Activated naive CD4-positive, alpha-beta T cell treated with anti-CD3 and anti-CD28 coated beads, Interleukin-2, amount 50 U/mL, for 24 hours (primary cell): Measurements from ENCODE around the gene CETP.
"Not testable (repeated sequence)": the region's sequence is repeated elsewhere in the genome, so short reads cannot be mapped to it uniquely, and the experiment has no call there.

Experiments
- H3K27ac Mint-ChIP-seq: one replicate; pipeline ENCODE4 v1.8.0; 2021; ENCODE audit warnings: mild to moderate bottlenecking, mixed read lengths
- H3K27me3 Mint-ChIP-seq: one replicate; pipeline ENCODE4 v1.8.0; 2021; ENCODE audit warnings: mixed read lengths
- H3K36me3 Mint-ChIP-seq: one replicate; pipeline ENCODE4 v1.8.0; 2021; ENCODE audit warnings: mixed read lengths
- H3K4me1 Mint-ChIP-seq: one replicate; pipeline ENCODE4 v1.8.0; 2021; ENCODE audit warnings: mixed read lengths
- H3K4me3 Mint-ChIP-seq: one replicate; pipeline ENCODE4 v1.8.0; 2021; ENCODE audit warnings: mild to moderate bottlenecking, mixed read lengths
- H3K9me3 Mint-ChIP-seq: one replicate; pipeline ENCODE4 v1.8.0; 2021; ENCODE audit warnings: mixed read lengths

Gene CETP

DNA sequence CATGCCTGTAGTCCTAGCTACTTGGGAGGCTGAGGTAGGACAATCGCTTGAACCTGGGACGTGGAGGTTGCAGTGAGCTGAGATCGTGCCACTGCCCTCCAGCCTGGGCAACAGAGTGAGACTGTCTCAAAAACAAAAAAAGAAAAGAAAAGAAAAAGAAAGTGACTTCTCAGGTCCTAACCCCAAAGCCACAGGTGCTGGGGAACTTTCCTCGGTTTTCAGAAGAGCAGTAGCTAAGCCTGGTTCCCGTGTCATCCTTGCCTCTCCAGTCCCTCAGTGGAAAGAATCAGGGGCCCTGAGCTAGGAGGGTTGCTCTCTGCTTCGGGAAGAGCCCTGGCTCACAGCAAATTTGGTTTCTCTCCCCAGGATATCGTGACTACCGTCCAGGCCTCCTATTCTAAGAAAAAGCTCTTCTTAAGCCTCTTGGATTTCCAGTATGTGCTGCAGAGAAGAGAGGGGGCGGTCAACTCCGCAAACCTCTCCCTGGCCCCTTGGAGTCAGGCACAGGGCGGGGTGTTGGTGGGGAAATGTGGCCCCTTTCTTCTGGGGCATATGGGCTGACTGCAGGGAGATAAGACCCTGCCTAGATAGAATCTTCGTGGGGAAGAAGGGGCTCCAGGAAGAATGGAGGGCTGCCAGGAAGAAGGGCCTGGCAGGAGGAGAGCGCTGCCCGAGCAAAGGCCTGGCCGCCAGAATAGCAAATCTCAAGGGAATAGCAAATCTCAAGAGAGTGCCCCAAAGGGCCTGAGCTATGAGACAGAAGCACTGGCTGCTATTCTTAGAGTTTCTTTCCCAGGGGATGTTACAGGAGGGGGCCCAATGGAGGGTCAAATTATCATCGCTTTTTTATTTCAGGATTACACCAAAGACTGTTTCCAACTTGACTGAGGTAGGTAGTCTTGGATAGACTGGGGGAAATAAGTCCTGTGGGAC is 19.3 kb downstream of the CETP start:
- no peaks in the 10 kb centered on the region for H3K9me3 Mint-ChIP-seq
- H3K27me3 Mint-ChIP-seq, result no peaks in the 10 kb centered on the region
- H3K27ac Mint-ChIP-seq, result peak overlapping the region; percentile 72
- peak overlapping the region; percentile 23 for H3K4me3 Mint-ChIP-seq
- H3K36me3 Mint-ChIP-seq, result peaks cover 16% of the 10 kb centered on the region
- H3K4me1 Mint-ChIP-seq, result peaks cover 51% of the 10 kb centered on the region

DNA sequence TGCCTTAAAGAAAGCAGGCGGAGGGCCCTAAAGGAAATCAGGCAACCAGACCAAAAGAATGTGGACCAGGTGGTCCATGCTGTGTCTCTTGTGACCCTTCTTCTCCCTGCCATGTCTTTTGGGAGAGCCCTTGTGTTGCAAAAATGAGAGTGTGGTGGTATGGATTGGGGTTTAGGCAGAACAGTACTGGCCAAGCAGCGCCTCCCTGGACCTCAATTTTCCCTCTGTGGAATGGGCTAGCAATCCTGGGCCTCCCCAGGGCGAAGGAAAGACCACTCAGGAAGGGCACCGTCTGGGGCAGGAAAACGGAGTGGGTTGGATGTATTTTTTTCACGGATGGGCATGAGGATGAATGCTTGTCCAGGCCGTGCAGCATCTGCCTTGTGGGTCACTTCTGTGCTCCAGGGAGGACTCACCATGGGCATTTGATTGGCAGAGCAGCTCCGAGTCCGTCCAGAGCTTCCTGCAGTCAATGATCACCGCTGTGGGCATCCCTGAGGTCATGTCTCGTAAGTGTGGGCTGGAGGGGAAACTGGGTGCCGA is 20.1 kb downstream of the CETP start:
- H3K4me3 Mint-ChIP-seq, result no peak overlapping the region
- peaks cover 51% of the 10 kb centered on the region for H3K4me1 Mint-ChIP-seq
- peak overlapping the region; percentile 72 for H3K27ac Mint-ChIP-seq
- peaks cover 16% of the 10 kb centered on the region for H3K36me3 Mint-ChIP-seq
- H3K27me3 Mint-ChIP-seq, result no peaks in the 10 kb centered on the region
- H3K9me3 Mint-ChIP-seq, result no peaks in the 10 kb centered on the region

DNA sequence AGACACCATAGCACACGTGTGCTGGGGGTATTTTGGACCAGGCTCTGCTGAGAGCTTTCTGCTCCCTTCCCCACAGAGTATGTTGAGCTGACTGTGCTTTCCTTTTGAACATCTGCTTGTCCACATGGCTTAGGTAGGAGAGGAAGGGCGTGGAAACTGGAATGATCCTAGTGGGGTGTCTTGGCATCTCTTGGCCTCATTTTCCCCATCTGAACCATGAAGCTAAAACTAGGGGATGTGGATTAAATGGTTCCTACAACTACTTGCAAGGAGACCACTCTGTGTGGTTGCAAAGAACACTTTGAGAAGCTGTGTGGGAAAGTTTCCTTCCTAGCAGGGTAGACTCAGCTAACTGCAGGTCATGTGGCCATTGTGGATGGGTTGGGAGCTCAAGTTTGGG is 20.9 kb downstream of the CETP start:
- Mint-ChIP-seq H3K9me3 (no peaks in the 10 kb centered on the region), H3K27ac (peak overlapping the region; percentile 93), H3K4me1 (peaks cover 60% of the 10 kb centered on the region), H3K4me3 (no peak overlapping the region), H3K27me3 (no peaks in the 10 kb centered on the region), H3K36me3 (peaks cover 16% of the 10 kb centered on the region)

DNA sequence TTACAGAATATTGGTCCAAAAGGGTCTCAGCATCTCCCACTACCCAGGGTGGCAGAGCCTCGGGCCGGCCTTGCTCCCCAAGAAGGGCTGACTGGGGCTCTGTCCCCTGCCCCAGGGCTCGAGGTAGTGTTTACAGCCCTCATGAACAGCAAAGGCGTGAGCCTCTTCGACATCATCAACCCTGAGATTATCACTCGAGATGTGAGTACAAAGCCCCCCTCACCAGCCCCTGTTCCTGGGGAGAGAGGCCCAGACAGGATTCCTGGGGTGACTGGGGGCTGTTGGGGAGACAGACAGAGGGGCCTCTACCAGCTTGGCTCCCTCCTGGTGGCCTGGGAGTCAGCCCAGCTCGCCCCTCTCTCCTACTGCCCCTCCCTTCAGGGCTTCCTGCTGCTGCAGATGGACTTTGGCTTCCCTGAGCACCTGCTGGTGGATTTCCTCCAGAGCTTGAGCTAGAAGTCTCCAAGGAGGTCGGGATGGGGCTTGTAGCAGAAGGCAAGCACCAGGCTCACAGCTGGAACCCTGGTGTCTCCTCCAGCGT is 21.5 kb downstream of the CETP start:
- H3K9me3 Mint-ChIP-seq, result no peaks in the 10 kb centered on the region
- H3K36me3 Mint-ChIP-seq, result peaks cover 21% of the 10 kb centered on the region
- H3K4me1 Mint-ChIP-seq, result peaks cover 66% of the 10 kb centered on the region
- H3K27me3 Mint-ChIP-seq, result no peaks in the 10 kb centered on the region
- no peak overlapping the region for H3K4me3 Mint-ChIP-seq
- peak overlapping the region; percentile 93 for H3K27ac Mint-ChIP-seq

DNA sequence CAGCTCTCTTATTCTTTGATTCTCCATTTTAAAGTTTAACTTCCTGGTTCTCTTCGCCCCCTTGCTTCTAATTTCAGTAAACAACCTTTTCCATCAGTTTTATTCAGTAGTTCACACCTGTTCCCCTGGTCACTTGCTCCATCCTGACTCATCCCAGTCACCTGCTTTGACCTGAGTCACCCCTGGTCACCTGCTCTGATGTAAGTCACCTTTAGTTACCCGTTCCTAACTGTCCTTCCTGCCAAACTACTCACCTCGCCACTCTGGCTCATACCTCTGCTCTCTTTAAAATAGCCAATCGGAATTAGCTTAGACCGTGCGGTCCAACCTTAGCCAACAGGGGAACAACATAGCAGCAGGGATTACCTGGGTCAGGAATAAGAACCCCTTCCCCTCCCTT is 22.9 kb downstream of the CETP start:
- H3K9me3 Mint-ChIP-seq, result no peaks in the 10 kb centered on the region
- H3K4me1 Mint-ChIP-seq, result peaks cover 68% of the 10 kb centered on the region
- H3K27me3 Mint-ChIP-seq, result no peaks in the 10 kb centered on the region
- peak overlapping the region; percentile 99 for H3K27ac Mint-ChIP-seq
- H3K36me3 Mint-ChIP-seq, result peaks cover 21% of the 10 kb centered on the region
- peak overlapping the region; percentile 66 for H3K4me3 Mint-ChIP-seq

DNA sequence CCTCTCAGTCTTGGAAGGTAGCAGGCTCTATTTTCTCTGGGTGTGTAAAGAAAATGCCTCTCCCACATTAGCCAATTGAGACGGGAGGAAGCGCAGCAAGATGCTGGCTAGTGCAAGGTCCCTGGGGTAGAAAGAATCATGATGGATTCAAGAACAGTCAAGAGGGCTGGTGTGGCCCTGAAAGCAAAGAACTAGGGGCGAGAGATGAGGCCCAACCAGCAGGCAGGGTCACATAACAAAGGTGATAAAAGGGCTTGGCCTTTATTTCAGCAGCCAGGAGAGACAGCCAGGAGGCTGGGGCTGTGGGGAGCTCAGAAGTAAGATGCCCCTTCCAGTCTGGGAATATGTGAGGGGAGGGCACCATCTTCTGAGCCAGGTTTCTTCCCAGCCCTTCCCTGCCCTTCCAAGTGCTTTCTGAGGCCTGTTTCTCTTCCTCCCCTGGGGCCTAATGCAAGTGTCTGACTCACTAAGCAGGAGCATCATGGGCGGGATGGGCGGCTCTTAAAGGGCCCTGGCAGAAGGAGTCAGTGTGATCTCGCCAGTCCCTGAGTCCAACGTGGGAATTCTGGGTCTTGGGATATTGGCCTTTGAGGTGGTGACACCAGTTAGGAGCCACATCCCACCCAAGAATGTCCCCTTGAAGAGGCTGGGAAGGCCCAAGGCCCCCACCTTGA is 23.7 kb downstream of the CETP start:
- peak overlapping the region; percentile 66 for H3K4me3 Mint-ChIP-seq
- peaks cover 21% of the 10 kb centered on the region for H3K36me3 Mint-ChIP-seq
- no peaks in the 10 kb centered on the region for H3K27me3 Mint-ChIP-seq
- no peaks in the 10 kb centered on the region for H3K9me3 Mint-ChIP-seq
- peaks cover 64% of the 10 kb centered on the region for H3K4me1 Mint-ChIP-seq
- peak overlapping the region; percentile 99 for H3K27ac Mint-ChIP-seq

DNA sequence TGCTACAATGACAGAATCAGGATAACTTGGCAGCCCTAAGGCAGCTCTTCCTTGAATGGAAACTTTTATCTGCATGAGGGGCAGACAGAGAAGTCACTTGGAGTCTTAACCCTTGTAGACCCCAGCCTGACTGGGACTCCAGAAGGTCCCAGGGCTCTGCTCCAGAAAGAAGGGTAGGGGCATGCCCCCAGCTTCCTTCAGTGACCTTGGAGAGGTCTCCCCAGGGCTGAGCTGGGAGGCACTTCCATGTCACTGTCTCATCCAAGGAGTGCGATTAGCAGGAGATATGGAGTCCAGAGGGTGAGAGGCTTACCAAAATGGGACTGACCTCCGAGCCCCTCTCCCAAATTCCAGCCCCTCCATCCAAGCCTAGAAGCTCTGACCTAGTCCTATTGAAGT is 24.2 kb downstream of the CETP start:
- Mint-ChIP-seq H3K9me3 (no peaks in the 10 kb centered on the region), H3K27me3 (no peaks in the 10 kb centered on the region), H3K27ac (peak overlapping the region; percentile 99), H3K36me3 (peaks cover 24% of the 10 kb centered on the region), H3K4me3 (peak overlapping the region; percentile 66), H3K4me1 (peaks cover 62% of the 10 kb centered on the region)

DNA sequence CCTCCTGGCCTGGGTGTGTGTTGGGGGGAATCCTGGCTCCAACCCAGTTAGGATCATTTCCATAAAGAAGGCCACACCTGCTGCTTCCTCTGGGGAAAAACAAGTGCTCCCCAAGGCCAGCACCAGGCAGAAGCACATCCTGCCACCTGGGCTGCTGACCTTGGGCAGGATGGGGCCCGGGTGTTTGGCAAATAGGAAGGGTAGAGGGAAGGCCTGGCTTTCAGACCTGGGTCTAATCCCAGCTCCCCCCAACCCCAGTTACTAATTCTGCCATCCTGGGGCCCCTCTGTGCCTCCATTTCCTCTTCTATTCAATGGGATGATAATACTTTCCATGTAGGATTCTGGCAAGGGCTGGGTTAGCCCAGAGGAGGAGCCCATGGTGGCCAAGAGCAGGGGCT is 24.6 kb downstream of the CETP start:
- no peaks in the 10 kb centered on the region for H3K27me3 Mint-ChIP-seq
- H3K4me3 Mint-ChIP-seq, result peak overlapping the region; percentile 93
- H3K4me1 Mint-ChIP-seq, result peaks cover 60% of the 10 kb centered on the region
- peak overlapping the region; percentile 99 for H3K27ac Mint-ChIP-seq
- H3K36me3 Mint-ChIP-seq, result peaks cover 25% of the 10 kb centered on the region
- no peaks in the 10 kb centered on the region for H3K9me3 Mint-ChIP-seq

DNA sequence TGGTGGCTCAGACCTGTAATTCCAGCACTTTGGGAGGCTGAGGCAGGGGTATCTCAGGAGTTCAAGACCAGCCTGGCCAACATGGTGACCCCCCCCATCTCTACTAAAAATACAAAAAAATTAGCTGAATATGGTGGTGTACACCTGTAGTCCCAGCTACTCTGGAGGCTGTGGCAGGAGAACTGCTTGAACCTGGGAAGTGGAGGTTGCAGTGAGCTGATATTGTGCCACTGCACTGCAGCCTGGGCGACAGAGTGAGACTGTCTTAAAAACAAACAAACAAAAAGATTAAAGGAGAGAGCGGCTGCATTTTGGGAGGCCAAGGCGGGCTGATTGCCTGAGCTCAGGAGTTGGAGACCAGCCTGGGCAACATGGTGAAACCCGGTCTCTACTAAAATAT is 25.2 kb downstream of the CETP start:
- peak overlapping the region; percentile 93 for H3K4me3 Mint-ChIP-seq
- peaks cover 61% of the 10 kb centered on the region for H3K4me1 Mint-ChIP-seq
- H3K27ac Mint-ChIP-seq, result peak overlapping the region; percentile 99
- H3K36me3 Mint-ChIP-seq, result peaks cover 29% of the 10 kb centered on the region
- not testable (repeated sequence) for H3K9me3 Mint-ChIP-seq, H3K27me3 Mint-ChIP-seq

DNA sequence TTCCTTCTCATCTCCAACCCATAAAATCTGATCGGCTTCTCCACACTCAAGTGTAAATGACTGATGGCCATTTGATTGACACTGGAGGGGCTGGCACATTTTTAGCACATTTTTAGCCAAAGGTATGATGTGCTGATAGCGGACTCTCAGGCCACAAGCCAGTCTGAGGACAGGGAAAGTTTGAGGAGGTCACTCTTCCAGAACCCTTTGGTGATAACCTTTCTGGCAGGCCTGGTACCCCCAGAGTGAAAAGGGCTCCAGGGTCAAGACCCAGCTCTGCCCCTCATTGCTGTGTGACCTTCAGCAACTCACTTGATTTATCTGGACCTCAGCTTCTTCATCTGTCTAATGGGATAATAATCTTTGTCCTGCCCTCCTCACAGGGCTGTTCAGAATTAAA is 25.9 kb downstream of the CETP start:
- peak overlapping the region; percentile 93 for H3K4me3 Mint-ChIP-seq
- peak overlapping the region; percentile 99 for H3K27ac Mint-ChIP-seq
- no peaks in the 10 kb centered on the region for H3K9me3 Mint-ChIP-seq
- no peaks in the 10 kb centered on the region for H3K27me3 Mint-ChIP-seq
- H3K4me1 Mint-ChIP-seq, result peaks cover 58% of the 10 kb centered on the region
- peaks cover 29% of the 10 kb centered on the region for H3K36me3 Mint-ChIP-seq

DNA sequence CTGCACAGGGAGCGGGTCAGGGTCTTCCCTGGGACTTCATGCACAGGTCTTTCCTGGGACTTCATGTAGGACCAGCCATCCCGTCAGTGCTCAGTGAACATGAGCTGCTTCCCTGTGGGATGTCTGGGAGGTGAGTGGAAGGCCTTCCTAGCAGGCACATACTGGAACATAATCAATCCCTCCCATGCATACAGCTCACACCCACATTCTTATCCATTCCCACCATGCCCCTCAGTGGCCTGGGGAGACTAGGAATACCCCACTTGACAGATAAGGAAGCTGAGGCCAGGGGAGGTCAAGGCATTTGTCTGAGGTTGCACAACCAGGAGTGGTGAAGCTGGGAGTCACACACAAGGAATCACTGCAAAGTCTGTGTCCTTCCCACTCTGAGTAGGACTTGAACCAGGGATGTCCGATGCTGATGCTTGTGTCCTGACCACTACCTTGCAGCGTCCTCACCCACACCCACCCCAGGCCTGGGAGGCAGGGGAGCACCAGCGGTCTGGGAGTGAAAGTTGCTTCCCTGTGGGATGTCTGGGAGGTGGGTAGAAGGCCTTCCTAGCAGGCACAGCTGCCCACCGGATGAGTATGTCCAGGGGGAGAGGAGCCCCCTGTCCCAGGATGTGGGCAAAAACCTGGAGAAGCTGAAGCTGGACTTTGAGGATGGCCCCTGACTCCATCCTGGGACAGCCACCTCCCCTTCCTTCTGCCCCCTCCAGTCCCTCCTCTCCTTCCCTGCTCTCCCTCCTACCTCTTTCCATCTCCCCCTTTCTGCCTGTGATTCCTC is 26.6 kb downstream of the CETP start:
- Mint-ChIP-seq H3K4me1 (peaks cover 60% of the 10 kb centered on the region), H3K27me3 (no peaks in the 10 kb centered on the region), H3K4me3 (peak overlapping the region; percentile 93), H3K27ac (peak overlapping the region; percentile 99), H3K9me3 (no peaks in the 10 kb centered on the region), H3K36me3 (peaks cover 29% of the 10 kb centered on the region)

DNA sequence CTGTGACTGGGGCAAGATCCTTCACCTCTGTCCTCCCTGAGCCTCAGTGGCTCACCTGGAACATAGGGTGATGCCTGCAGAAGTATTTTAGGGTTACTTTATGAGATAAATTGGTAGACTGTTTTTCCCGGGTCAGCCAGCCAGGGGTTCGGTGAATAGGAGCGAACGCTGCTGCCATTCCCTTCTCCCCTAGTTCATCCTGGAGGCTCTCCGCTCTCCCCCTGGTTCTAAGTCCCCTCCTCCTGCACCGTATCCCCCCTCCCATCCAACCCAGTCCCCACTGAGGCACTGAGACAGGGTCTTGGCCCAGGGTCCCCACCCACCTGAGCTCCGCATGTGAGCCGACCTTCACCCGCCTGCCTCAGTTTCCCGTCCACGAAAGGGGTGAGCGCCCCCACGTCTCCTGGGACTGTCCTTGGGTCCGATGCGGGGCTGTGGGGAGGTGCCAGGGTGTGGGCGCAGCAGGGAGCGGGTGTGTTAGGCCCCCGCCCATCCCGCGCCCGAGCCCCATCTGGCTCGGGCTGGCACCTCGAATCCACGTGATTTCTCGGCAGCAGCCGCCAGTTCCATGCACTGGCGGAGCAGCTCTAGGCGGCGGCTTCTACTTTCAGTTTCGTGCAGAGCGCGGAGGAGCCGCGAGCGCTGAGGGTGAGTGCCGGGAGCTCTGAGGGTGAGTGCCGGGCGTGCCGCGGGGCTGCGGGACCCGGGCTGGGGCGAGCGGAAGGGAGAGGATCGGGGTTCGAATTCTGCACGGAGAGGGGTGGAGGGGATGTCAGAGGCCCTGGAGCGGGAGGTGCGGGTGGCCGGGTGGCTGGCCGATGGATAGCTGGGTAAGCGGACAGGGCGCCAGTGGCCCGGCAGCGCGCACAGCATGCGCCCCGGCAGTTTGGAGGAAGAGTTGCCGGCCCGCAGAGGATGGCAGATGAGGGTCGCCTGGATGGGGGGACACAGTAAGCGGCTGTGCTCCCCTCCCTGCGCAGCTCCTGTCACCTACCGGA is 27.5 kb downstream of the CETP start, which contains the start of gene NLRC5:
Gene NLRC5 (plus strand): TSS at position 610 of the 998 bp plus-strand sequence. CDS start 31,156 bp downstream, outside the sequence.
- peaks cover 32% of the 10 kb centered on the region for H3K36me3 Mint-ChIP-seq
- peak within 1 kb of the TSS; percentile 93 for H3K4me3 Mint-ChIP-seq
- peak within 1 kb of the TSS; percentile 99 for H3K27ac Mint-ChIP-seq
- H3K27me3 Mint-ChIP-seq, result no peaks in the 10 kb centered on the region
- H3K4me1 Mint-ChIP-seq, result peaks cover 68% of the 10 kb centered on the region
- no peaks in the 10 kb centered on the region for H3K9me3 Mint-ChIP-seq

DNA sequence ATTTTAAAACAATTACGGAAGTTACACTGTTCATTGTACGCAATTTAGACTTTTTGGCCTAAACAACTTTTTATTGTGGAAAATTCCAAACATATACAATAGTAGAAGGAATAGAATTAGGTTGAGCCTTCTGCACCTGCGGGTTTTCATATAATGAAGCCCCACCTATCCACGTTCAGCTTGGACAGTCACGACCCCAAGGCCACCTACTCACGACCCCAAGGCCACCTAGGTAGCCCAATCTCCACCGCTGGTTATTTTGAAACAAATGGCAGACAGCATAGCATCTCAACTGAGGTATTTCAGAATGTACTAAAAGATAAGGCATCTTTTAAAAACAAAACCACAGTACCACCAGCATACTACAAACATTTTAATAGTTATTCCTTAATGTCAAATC is 28.2 kb downstream of the CETP start:
- H3K36me3 Mint-ChIP-seq, result peaks cover 29% of the 10 kb centered on the region
- H3K4me3 Mint-ChIP-seq, result peak overlapping the region; percentile 93
- no peaks in the 10 kb centered on the region for H3K27me3 Mint-ChIP-seq
- H3K27ac Mint-ChIP-seq, result peak overlapping the region; percentile 99
- H3K9me3 Mint-ChIP-seq, result no peaks in the 10 kb centered on the region
- H3K4me1 Mint-ChIP-seq, result peaks cover 67% of the 10 kb centered on the region
